Measurements from ENCODE around the gene MACROD1. TPM values are rescaled to one million over a fixed set of nuclear protein-coding genes. Genes with fewer than 3 reads are reported as not detected.

MACROD1 gene
- total and polyA plus RNA-seq, 2 of the 13 experiments (the other 11 are each of a cell fraction or from before 2014, with no cell fraction given) = 23.1 to 34.5 TPM

- Histone ChIP-seq H3K79me2 (ENCODE audit: insufficient read depth, low read length) (no peaks in the 10 kb centered on the region), H2AFZ (ENCODE audit: low read length) (no peak overlapping the region), H3K4me2 (ENCODE audit: low read depth, low read length) (no peak overlapping the region), H3K27me3 (ENCODE audit: control insufficient read depth in 1 of 2, insufficient read depth in 2 of 2, low read length in 2 of 2) (no peaks in the 10 kb centered on the region), H3K9ac (ENCODE audit: insufficient read depth, low read depth, low read length) (no peak overlapping the region), H4K20me1 (ENCODE audit: insufficient read depth, low read length) (peaks cover 27% of the 10 kb centered on the region; the same call in 1 of the 2 replicates), H3K36me3 (replicated peaks in 1 of 2; ENCODE audit: control insufficient read depth in 1 of 2, insufficient read depth in 2 of 2, low read length in 2 of 2) (peaks cover 10 to 29% of the 10 kb centered on the region in 2 experiments; a peak in 4 of 5 replicates), H3K4me1 (ENCODE audit: insufficient read depth, low read length) (peaks cover 28% of the 10 kb centered on the region), H3K9me3 (ENCODE audit: low read length) (no peaks in the 10 kb centered on the region), H3K4me3 (replicated peaks in 1 of 3; ENCODE audit: insufficient read depth in 1 of 3, low read depth in 2 of 3, low read length in 3 of 3) (no peak overlapping the region), H3K27ac (ENCODE audit: extremely low read length, insufficient read depth, low read length) (no peak overlapping the region)
- DNase-seq (ENCODE audit: low spot score) = no peak
- ChIA-PET CTCF (ENCODE audit: low intra/inter-chr PET ratio, low total read pairs) (no interaction called here), POLR2A (no interaction called here)
- WGBS (ENCODE audit: low lambda C conversion rate) = 100% methylated on average over 3 of the region's 15 CpGs
- in situ Hi-C loops (cut with HindIII; ENCODE audit: extremely low pct_ligation_motif_present, low pct_unique_long_range_greater_than_20kb) = no loop called here
- no peak for ATAC-seq
- intact Hi-C loops (cut with micrococcal nuclease; ENCODE audit: unreplicated experiment) = loop anchor here (10.0 kb wide), 1 partner anchor 315 kb away; the partner anchor contains the start of gene MARK2
- no TSS peak for BruUV-seq (replicated peaks)
- FAIRE-seq = no peak
- no peak for TF ChIP-seq ZNF207 (IDR thresholded peaks at IDR 0.05; ENCODE audit: borderline replicate concordance)
- no peak for TF ChIP-seq MAFG (CRISPR knock-in tag; IDR thresholded peaks at IDR 0.05)
- TF ChIP-seq HDAC1 (CRISPR knock-in tag; IDR thresholded peaks at IDR 0.05) = no peak
- TF ChIP-seq TRIM24 (CRISPR knock-in tag; IDR thresholded peaks at IDR 0.05) = no peak
- no peak for TF ChIP-seq MIXL1 (CRISPR knock-in tag; IDR thresholded peaks at IDR 0.05)
Observed at GRCh38 chr11:64150051-64150450, 15.9 kb downstream of the MACROD1 start.

DNA sequence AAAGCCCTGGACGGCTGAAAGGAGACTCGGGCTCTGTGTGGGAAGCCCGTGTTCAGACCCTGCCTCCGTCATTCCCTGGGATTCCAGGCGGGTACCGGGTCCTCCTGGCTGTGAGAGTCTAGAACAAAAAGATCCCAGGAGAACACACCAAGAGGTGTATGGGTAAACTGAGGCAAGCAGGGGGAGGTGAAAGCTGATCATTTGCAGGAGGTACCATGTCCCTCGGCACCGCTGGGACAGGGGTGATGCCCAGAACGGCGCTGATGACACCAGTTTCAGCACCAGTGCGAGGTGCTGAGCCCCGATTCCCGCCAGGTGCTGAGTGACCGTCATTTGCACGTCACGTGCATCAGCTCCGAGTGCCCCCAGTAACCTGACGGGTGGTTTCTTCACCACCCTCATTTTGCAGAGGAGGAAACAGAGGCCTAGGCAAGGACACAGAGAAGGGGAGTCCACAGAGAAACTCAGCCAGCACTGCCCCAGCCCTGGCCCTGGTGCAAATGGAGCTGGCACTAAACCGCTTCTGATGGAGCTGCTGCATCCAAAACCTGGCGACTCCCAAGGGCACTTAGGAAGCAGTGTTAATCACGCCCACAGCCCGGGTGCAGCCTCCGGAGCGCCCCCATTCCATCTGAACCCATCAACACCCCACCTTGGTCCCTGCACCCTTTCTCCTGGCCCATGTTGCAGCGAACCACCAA, 16.8 kb downstream of the MACROD1 start:
- 79% methylated on average over 9 of the region's 25 CpGs for WGBS (ENCODE audit: low lambda C conversion rate)
- intact Hi-C loops (cut with micrococcal nuclease; ENCODE audit: unreplicated experiment) (loop anchor here (1.0 kb wide), 2 partner anchors 61 to 109 kb away; no protein-coding TSS in a partner anchor), in situ Hi-C loops (cut with HindIII; ENCODE audit: extremely low pct_ligation_motif_present, low pct_unique_long_range_greater_than_20kb) (loop anchor here (5.0 to 10.0 kb wide), 3 partner anchors 62 to 314 kb away; partner anchors contain the start of gene MARK2)
- ChIA-PET POLR2A (no interaction called here), CTCF (ENCODE audit: low intra/inter-chr PET ratio, low total read pairs) (interaction anchor here (0.9 to 1.9 kb wide), 3 partner anchors 61 to 319 kb away, joined by 4 to 8 read pairs (median 6); no protein-coding TSS in a partner anchor)
- DNase-seq (ENCODE audit: low spot score) (no peak), ATAC-seq (no peak), FAIRE-seq (no peak)
- H3K4me1 ChIP-seq (ENCODE audit: insufficient read depth, low read length) = peaks cover 20% of the 10 kb centered on the region
- no peak overlapping the region for H3K27ac ChIP-seq (ENCODE audit: extremely low read length, insufficient read depth, low read length)
- no peaks in the 10 kb centered on the region for H3K79me2 ChIP-seq (ENCODE audit: insufficient read depth, low read length)
- H3K4me2 ChIP-seq (ENCODE audit: low read depth, low read length) = no peak overlapping the region
- BruUV-seq (replicated peaks) = no TSS peak
- no peak overlapping the region for H3K9ac ChIP-seq (ENCODE audit: insufficient read depth, low read depth, low read length)
- no peaks in the 10 kb centered on the region for H3K27me3 ChIP-seq (ENCODE audit: control insufficient read depth in 1 of 2, insufficient read depth in 2 of 2, low read length in 2 of 2)
- H3K36me3 ChIP-seq (replicated peaks in 1 of 2; ENCODE audit: control insufficient read depth in 1 of 2, insufficient read depth in 2 of 2, low read length in 2 of 2) = peaks cover 10 to 29% of the 10 kb centered on the region in 2 experiments; a peak in 4 of 5 replicates
- H3K9me3 ChIP-seq (ENCODE audit: low read length) = no peaks in the 10 kb centered on the region
- peaks cover 23% of the 10 kb centered on the region; the same call in 1 of the 2 replicates for H4K20me1 ChIP-seq (ENCODE audit: insufficient read depth, low read length)
- H3K4me3 ChIP-seq (replicated peaks in 1 of 3; ENCODE audit: insufficient read depth in 1 of 3, low read depth in 2 of 3, low read length in 3 of 3) = no peak overlapping the region
- H2AFZ ChIP-seq (ENCODE audit: low read length) = no peak overlapping the region
- TF ChIP-seq ZNF547 (CRISPR knock-in tag; IDR thresholded peaks at IDR 0.05) = no peak
- no peak for TF ChIP-seq RBM39 (IDR thresholded peaks at IDR 0.05; ENCODE audit: low read depth, low read length, poor library complexity, severe bottlenecking)
- TF ChIP-seq, protein P1, sequence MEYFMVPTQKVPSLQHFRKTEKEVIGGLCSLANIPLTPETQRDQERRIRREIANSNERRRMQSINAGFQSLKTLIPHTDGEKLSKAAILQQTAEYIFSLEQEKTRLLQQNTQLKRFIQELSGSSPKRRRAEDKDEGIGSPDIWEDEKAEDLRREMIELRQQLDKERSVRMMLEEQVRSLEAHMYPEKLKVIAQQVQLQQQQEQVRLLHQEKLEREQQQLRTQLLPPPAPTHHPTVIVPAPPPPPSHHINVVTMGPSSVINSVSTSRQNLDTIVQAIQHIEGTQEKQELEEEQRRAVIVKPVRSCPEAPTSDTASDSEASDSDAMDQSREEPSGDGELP (IDR thresholded peaks at IDR 0.05; ENCODE audit: borderline replicate concordance, low read depth) = no peak
- TF ChIP-seq AHR (CRISPR knock-in tag; IDR thresholded peaks at IDR 0.05) = no peak
- TF ChIP-seq, protein P2, sequence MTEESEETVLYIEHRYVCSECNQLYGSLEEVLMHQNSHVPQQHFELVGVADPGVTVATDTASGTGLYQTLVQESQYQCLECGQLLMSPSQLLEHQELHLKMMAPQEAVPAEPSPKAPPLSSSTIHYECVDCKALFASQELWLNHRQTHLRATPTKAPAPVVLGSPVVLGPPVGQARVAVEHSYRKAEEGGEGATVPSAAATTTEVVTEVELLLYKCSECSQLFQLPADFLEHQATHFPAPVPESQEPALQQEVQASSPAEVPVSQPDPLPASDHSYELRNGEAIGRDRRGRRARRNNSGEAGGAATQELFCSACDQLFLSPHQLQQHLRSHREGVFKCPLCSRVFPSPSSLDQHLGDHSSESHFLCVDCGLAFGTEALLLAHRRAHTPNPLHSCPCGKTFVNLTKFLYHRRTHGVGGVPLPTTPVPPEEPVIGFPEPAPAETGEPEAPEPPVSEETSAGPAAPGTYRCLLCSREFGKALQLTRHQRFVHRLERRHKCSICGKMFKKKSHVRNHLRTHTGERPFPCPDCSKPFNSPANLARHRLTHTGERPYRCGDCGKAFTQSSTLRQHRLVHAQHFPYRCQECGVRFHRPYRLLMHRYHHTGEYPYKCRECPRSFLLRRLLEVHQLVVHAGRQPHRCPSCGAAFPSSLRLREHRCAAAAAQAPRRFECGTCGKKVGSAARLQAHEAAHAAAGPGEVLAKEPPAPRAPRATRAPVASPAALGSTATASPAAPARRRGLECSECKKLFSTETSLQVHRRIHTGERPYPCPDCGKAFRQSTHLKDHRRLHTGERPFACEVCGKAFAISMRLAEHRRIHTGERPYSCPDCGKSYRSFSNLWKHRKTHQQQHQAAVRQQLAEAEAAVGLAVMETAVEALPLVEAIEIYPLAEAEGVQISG (CRISPR knock-in tag; IDR thresholded peaks at IDR 0.05) = no peak

Measured in HepG2 (cell line).